ENCODE measurements around the gene IGF2R. TPM values are rescaled to one million over a fixed set of nuclear protein-coding genes. Genes with fewer than 3 reads are reported as not detected.

IGF2R gene
- total RNA-seq, 1 donor from 2014 or later = 144 TPM

- no peak for DNase-seq (ENCODE audit: low spot score, unreplicated experiment)
- H3K36me3 Mint-ChIP-seq (ENCODE audit: insufficient read depth) = no peaks in the 10 kb centered on the region
- peak overlapping the region; percentile 0 for H3K27ac Mint-ChIP-seq
- no peak overlapping the region for H3K4me3 Mint-ChIP-seq (ENCODE audit: low read depth)
- peaks cover 55% of the 10 kb centered on the region for H3K4me1 Mint-ChIP-seq (ENCODE audit: low read depth)
- no peaks in the 10 kb centered on the region for H3K9me3 Mint-ChIP-seq (ENCODE audit: low read depth)
- TF ChIP-seq CTCF (IDR thresholded peaks at IDR 0.05; ENCODE audit: unreplicated experiment) = no peak
- H3K27me3 Mint-ChIP-seq = no peaks in the 10 kb centered on the region
Observed at GRCh38 chr6:159976686-159977254, 7.9 kb downstream of the IGF2R start.

GRCh38 chr6:159977255-159977903, 8.5 kb downstream of the IGF2R start:
- no peak for DNase-seq (ENCODE audit: low spot score, unreplicated experiment)
- H3K4me3 Mint-ChIP-seq (ENCODE audit: low read depth) = no peak overlapping the region
- no peaks in the 10 kb centered on the region for H3K27me3 Mint-ChIP-seq
- peak overlapping the region; percentile 0 for H3K27ac Mint-ChIP-seq
- H3K9me3 Mint-ChIP-seq (ENCODE audit: low read depth) = no peaks in the 10 kb centered on the region
- TF ChIP-seq CTCF (IDR thresholded peaks at IDR 0.05; ENCODE audit: unreplicated experiment) = no peak
- peaks cover 52% of the 10 kb centered on the region for H3K4me1 Mint-ChIP-seq (ENCODE audit: low read depth)
- H3K36me3 Mint-ChIP-seq (ENCODE audit: insufficient read depth) = no peaks in the 10 kb centered on the region

GRCh38 chr6:159977904-159978268, 9.0 kb downstream of the IGF2R start:
- Mint-ChIP-seq H3K4me3 (ENCODE audit: low read depth) (no peak overlapping the region), H3K9me3 (ENCODE audit: low read depth) (no peaks in the 10 kb centered on the region), H3K36me3 (ENCODE audit: insufficient read depth) (no peaks in the 10 kb centered on the region), H3K27ac (no peak overlapping the region), H3K4me1 (ENCODE audit: low read depth) (peaks cover 47% of the 10 kb centered on the region), H3K27me3 (no peaks in the 10 kb centered on the region)
- no peak for DNase-seq (ENCODE audit: low spot score, unreplicated experiment)
- TF ChIP-seq CTCF (IDR thresholded peaks at IDR 0.05; ENCODE audit: unreplicated experiment) = no peak

- H3K36me3 Mint-ChIP-seq (ENCODE audit: insufficient read depth) = no peaks in the 10 kb centered on the region
- peaks cover 45% of the 10 kb centered on the region for H3K4me1 Mint-ChIP-seq (ENCODE audit: low read depth)
- H3K27me3 Mint-ChIP-seq = no peaks in the 10 kb centered on the region
- H3K9me3 Mint-ChIP-seq (ENCODE audit: low read depth) = no peaks in the 10 kb centered on the region
- no peak for TF ChIP-seq CTCF (IDR thresholded peaks at IDR 0.05; ENCODE audit: unreplicated experiment)
- H3K4me3 Mint-ChIP-seq (ENCODE audit: low read depth) = no peak overlapping the region
- DNase-seq (ENCODE audit: low spot score, unreplicated experiment) = no peak
- peak overlapping the region; percentile 84 for H3K27ac Mint-ChIP-seq
Observed at GRCh38 chr6:159978291-159979135, 9.6 kb downstream of the IGF2R start.

GRCh38 chr6:159979136-159979874, 10.4 kb downstream of the IGF2R start:
- H3K27ac Mint-ChIP-seq = peak overlapping the region; percentile 84
- H3K9me3 Mint-ChIP-seq (ENCODE audit: low read depth) = no peaks in the 10 kb centered on the region
- H3K27me3 Mint-ChIP-seq = no peaks in the 10 kb centered on the region
- peaks cover 41% of the 10 kb centered on the region for H3K4me1 Mint-ChIP-seq (ENCODE audit: low read depth)
- H3K4me3 Mint-ChIP-seq (ENCODE audit: low read depth) = no peak overlapping the region
- no peak for DNase-seq (ENCODE audit: low spot score, unreplicated experiment)
- no peak for TF ChIP-seq CTCF (IDR thresholded peaks at IDR 0.05; ENCODE audit: unreplicated experiment)
- H3K36me3 Mint-ChIP-seq (ENCODE audit: insufficient read depth) = no peaks in the 10 kb centered on the region
